ENCODE measurements around the gene ABHD10. TPM values are rescaled to one million over a fixed set of nuclear protein-coding genes. Genes with fewer than 3 reads are reported as not detected.

ABHD10 gene
- polyA plus RNA-seq, 1 experiment, result 12.6 TPM

DNA sequence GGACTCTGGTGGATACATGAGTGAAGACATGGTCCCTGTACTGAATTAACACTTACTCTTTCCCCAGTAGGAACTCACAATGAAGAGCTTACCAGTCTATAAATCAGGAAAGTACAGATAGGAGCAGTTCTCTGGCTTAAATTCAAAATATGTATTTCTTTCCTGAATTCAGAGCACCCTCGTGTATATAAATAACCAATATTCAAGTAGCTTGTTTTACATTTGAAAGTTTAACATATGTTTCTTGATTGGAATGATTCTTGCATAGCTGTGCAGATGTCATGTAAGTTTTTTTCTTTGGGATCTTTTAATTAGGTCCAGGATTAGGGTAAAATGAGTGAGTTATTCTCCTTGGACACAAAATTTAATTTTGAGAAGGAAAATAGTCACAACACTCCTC lies 40.9 kb downstream of the ABHD10 start:
- Histone ChIP-seq H3K36me3 (ENCODE audit: control insufficient read depth, insufficient read depth, low read length) (no peaks in the 10 kb centered on the region), H3K4me3 (ENCODE audit: low read depth, low read length) (no peak overlapping the region), H3K27me3 (ENCODE audit: control insufficient read depth, insufficient read depth, low read length) (no peaks in the 10 kb centered on the region)
- DNase-seq (ENCODE audit: low read depth), result no peak
- ChIA-PET CTCF (interaction anchor here (1.0 to 1.5 kb wide), 3 partner anchors 19 to 303 kb away, joined by 3 read pairs; no protein-coding TSS in a partner anchor), POLR2A (interaction anchor here (0.6 kb wide), 1 partner anchor 30 kb away, joined by 5 read pairs; no protein-coding TSS in a partner anchor)
- TF ChIP-seq, protein P1, sequence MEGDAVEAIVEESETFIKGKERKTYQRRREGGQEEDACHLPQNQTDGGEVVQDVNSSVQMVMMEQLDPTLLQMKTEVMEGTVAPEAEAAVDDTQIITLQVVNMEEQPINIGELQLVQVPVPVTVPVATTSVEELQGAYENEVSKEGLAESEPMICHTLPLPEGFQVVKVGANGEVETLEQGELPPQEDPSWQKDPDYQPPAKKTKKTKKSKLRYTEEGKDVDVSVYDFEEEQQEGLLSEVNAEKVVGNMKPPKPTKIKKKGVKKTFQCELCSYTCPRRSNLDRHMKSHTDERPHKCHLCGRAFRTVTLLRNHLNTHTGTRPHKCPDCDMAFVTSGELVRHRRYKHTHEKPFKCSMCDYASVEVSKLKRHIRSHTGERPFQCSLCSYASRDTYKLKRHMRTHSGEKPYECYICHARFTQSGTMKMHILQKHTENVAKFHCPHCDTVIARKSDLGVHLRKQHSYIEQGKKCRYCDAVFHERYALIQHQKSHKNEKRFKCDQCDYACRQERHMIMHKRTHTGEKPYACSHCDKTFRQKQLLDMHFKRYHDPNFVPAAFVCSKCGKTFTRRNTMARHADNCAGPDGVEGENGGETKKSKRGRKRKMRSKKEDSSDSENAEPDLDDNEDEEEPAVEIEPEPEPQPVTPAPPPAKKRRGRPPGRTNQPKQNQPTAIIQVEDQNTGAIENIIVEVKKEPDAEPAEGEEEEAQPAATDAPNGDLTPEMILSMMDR (IDR thresholded peaks at IDR 0.05; ENCODE audit: insufficient read depth, low read depth, low read length), result no peak

DNA sequence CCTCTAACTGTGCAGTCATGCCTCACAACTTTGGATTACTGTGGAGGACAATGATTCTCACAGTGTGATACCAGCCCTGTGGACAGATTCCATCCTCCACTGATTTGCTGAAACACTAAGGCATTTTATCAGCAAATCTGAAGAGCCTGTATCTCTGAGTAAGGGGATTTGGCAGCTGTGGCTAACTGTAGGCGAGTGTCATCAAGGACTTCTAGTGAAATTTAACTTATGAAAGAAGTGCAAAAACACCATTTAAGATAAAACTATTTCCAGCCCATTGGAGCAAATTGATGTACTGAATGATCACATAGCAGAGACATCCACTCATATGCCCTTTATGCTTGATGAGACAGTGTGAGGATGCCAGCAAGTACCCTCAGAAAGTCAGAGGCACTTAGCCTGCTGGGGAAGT lies 41.9 kb downstream of the ABHD10 start:
- no peak for DNase-seq (ENCODE audit: low read depth)
- H3K4me3 ChIP-seq (ENCODE audit: low read depth, low read length), result no peak overlapping the region
- POLR2A ChIA-PET, result no interaction called here
- TF ChIP-seq, protein P1 (IDR thresholded peaks at IDR 0.05; ENCODE audit: insufficient read depth, low read depth, low read length), result no peak
- no peaks in the 10 kb centered on the region for H3K36me3 ChIP-seq (ENCODE audit: control insufficient read depth, insufficient read depth, low read length)
- no peaks in the 10 kb centered on the region for H3K27me3 ChIP-seq (ENCODE audit: control insufficient read depth, insufficient read depth, low read length)
- CTCF ChIA-PET, result no interaction called here

DNA sequence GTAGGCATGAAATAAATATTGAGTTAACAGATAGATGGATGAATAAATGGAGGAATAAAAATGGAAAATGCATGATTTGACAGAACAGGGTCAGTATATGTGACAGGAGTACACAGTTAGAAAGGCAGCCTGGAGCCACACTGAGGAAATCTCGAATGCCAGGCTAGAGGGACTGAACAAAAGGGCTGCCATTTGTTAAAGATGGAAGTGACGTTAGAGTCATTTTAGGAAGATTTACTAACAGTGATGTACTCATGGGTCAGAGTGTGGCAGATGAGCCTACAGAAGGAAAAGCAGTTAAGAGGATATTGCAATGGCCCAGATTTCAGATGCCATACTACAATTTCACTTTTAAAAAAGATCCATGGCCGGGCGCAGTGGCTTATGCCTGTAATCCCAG lies 48.3 kb downstream of the ABHD10 start:
- ChIA-PET CTCF (interaction anchor here (1.6 kb wide), 1 partner anchor 14 kb away, joined by 8 read pairs; no protein-coding TSS in a partner anchor), POLR2A (no interaction called here)
- Histone ChIP-seq H3K4me3 (ENCODE audit: low read depth, low read length) (no peak overlapping the region), H3K27me3 (ENCODE audit: control insufficient read depth, insufficient read depth, low read length) (no peaks in the 10 kb centered on the region), H3K36me3 (ENCODE audit: control insufficient read depth, insufficient read depth, low read length) (no peaks in the 10 kb centered on the region)
- TF ChIP-seq, protein P1 (IDR thresholded peaks at IDR 0.05; ENCODE audit: insufficient read depth, low read depth, low read length), result no peak
- DNase-seq (ENCODE audit: low read depth), result no peak

DNA sequence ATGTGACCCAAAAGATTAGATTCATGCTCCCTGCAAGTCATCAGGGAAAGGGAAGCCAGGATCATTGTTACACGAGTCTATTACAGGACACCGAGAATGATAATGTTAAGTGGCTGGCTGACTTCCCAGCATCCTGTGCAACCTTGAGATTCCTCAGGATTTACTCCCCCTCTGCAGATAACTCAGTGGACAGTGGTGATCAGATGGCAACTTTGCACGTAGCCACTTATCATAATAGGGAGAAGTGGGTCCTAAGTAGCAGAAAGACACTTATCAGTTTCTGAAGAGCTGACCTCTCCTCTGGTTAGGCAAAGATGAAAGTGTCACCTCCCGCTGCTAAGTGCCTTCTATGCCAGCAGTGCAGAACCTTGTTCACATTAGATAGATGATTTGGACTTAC lies 49.0 kb downstream of the ABHD10 start:
- ChIA-PET CTCF (interaction anchor here (0.7 to 1.0 kb wide), 2 partner anchors 14 kb away, joined by 5 read pairs; no protein-coding TSS in a partner anchor), POLR2A (no interaction called here)
- TF ChIP-seq, protein P1 (IDR thresholded peaks at IDR 0.05; ENCODE audit: insufficient read depth, low read depth, low read length), result no peak
- DNase-seq (ENCODE audit: low read depth), result no peak
- Histone ChIP-seq H3K4me3 (ENCODE audit: low read depth, low read length) (no peak overlapping the region), H3K27me3 (ENCODE audit: control insufficient read depth, insufficient read depth, low read length) (no peaks in the 10 kb centered on the region), H3K36me3 (ENCODE audit: control insufficient read depth, insufficient read depth, low read length) (no peaks in the 10 kb centered on the region)

DNA sequence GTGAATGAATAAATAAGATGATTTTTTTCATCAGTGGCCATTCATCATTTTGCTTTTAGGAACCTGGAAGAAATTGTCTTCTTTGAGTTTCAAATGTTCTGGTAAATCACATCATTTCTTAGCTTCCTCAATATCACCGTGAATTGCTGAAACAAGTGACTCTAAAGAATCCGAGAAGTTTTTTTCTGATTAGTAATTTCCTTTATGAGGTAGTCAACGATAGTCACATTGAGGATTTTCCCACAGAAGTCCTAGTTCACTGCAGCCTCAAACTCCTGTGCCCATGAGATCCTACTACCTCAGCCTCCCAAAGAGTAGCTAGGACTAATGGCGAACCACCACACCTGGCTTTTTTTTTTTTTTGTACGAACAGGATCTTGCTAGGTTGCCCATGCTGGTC lies 52.1 kb downstream of the ABHD10 start:
- no peaks in the 10 kb centered on the region for H3K36me3 ChIP-seq (ENCODE audit: control insufficient read depth, insufficient read depth, low read length)
- no peak for DNase-seq (ENCODE audit: low read depth)
- H3K4me3 ChIP-seq (ENCODE audit: low read depth, low read length), result no peak overlapping the region
- ChIA-PET CTCF (interaction anchor here (0.6 to 2.5 kb wide), 2 partner anchors 13 to 118 kb away, joined by 4 to 12 read pairs; no protein-coding TSS in a partner anchor), POLR2A (interaction anchor here (0.7 kb wide), 1 partner anchor 56 kb away, joined by 3 read pairs; no protein-coding TSS in a partner anchor)
- TF ChIP-seq, protein P1 (IDR thresholded peaks at IDR 0.05; ENCODE audit: insufficient read depth, low read depth, low read length), result no peak
- H3K27me3 ChIP-seq (ENCODE audit: control insufficient read depth, insufficient read depth, low read length), result no peaks in the 10 kb centered on the region
